ENCODE measurements around the gene AIDA. TPM values are rescaled to one million over a fixed set of nuclear protein-coding genes. Genes with fewer than 3 reads are reported as not detected.

Gene AIDA
- total and polyA plus RNA-seq, 2 donors (not counting 1 experiment from before 2014, with no cell fraction given), result 41.7 to 77.7 TPM

DNA sequence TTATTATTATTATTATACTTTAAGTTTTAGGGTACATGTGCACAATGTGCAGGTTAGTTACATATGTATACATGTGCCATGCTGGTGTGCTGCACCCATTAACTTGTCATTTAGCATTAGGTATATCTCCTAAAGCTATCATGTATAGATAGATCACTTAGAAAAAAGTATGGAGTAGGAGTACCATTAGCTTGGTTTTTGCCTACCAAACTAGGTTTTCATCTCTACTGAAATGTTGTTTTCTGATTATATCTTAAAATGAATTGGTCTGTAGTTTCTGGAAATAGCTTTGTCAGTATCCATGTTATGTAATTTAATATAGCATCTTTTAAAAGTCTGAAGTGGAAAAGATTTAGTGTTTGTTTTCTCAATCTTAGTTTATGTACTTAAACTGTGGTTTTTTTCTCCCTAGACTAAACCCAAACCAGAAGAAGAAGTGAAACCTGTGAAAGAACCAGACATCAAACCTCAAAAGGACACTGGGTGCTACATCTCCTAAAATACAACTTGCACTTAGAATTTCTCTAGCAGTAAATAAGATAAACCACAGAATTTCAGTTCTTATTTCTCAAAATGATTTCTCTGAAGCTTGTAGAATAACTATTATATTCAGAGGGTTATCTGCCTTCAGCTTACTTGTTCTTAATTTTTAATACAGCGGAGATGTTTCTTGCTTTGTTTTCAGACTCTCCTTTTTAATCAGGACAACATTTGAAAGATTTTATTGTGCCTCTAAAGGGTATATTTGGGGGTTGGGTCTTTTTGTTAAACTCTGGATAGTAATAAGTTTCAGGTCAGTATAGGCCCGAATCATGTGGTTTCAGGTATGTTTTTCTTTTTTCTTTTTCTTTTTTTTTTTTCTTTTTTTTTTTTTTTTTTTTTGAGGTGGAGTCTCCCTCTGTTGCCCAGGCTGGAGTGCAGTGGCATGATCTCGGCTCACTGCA is 20.2 kb upstream of the AIDA start:
- Histone ChIP-seq H2AFZ (ENCODE audit: insufficient read depth, low read depth, low read length, poor library complexity, severe bottlenecking) (no peak overlapping the region), H3K4me3 (ENCODE audit: control extremely low read depth in 1 of 5, extremely low read depth in 1 of 5, insufficient read depth in 1 of 5, low read depth in 2 of 5, low read length in 4 of 5) (peak overlapping the region in 3 of 5 experiments; percentile 13 to 45 (median 27)), H3K9me3 (ENCODE audit: control extremely low read depth in 1 of 3, control insufficient read depth in 2 of 3, insufficient read depth in 1 of 3, low read length in 2 of 3) (no peaks in the 10 kb centered on the region), H3K4me2 (replicated peaks; ENCODE audit: low read depth, low read length, poor library complexity, severe bottlenecking) (peak overlapping the region; percentile 67), H3K4me1 (ENCODE audit: control insufficient read depth in 2 of 2, insufficient read depth in 2 of 2, low read length in 2 of 2) (peaks cover 56 to 68% of the 10 kb centered on the region in 2 donors), H3K27ac (ENCODE audit: low read length in 2 of 2) (peak overlapping the region; percentile 62 to 84), H3K27me3 (replicated peaks in 1 of 4; ENCODE audit: control extremely low read depth in 1 of 4, control insufficient read depth in 3 of 4, insufficient read depth in 4 of 4, low read length in 3 of 4) (no peaks in the 10 kb centered on the region), H3K9ac (ENCODE audit: low read length) (peak overlapping the region; percentile 27), H3K36me3 (replicated peaks in 1 of 2; ENCODE audit: control extremely low read depth in 1 of 2, control insufficient read depth in 1 of 2, extremely low read depth in 1 of 2, insufficient read depth in 2 of 2, low read length in 1 of 2) (peaks cover 9 to 30% of the 10 kb centered on the region in 2 experiments), H4K20me1 (ENCODE audit: control insufficient read depth, insufficient read depth, low read length, poor library complexity, severe bottlenecking) (no peaks in the 10 kb centered on the region), H3K79me2 (ENCODE audit: control insufficient read depth, insufficient read depth, low read length) (peaks cover 13% of the 10 kb centered on the region)
- H3K4me3 Mint-ChIP-seq, result peak overlapping the region; percentile 78
- intact Hi-C loops (cut with micrococcal nuclease), result loop anchor here (1.0 kb wide), 2 partner anchors 19 to 41 kb away; no protein-coding TSS in a partner anchor
- TF ChIP-seq, protein P1, sequence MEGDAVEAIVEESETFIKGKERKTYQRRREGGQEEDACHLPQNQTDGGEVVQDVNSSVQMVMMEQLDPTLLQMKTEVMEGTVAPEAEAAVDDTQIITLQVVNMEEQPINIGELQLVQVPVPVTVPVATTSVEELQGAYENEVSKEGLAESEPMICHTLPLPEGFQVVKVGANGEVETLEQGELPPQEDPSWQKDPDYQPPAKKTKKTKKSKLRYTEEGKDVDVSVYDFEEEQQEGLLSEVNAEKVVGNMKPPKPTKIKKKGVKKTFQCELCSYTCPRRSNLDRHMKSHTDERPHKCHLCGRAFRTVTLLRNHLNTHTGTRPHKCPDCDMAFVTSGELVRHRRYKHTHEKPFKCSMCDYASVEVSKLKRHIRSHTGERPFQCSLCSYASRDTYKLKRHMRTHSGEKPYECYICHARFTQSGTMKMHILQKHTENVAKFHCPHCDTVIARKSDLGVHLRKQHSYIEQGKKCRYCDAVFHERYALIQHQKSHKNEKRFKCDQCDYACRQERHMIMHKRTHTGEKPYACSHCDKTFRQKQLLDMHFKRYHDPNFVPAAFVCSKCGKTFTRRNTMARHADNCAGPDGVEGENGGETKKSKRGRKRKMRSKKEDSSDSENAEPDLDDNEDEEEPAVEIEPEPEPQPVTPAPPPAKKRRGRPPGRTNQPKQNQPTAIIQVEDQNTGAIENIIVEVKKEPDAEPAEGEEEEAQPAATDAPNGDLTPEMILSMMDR (IDR thresholded peaks at IDR 0.05), result no peak
- TF ChIP-seq EZH2 (IDR thresholded peaks at IDR 0.05; ENCODE audit: borderline replicate concordance, insufficient read depth, low read depth, low read length, poor library complexity, severe bottlenecking), result no peak
- no peaks in the 10 kb centered on the region for H3K27me3 Mint-ChIP-seq
- peak overlapping the region; percentile 93 for H3K27ac Mint-ChIP-seq
- peaks cover 56% of the 10 kb centered on the region for H3K4me1 Mint-ChIP-seq
- ChIA-PET CTCF (interaction anchor here (0.7 to 4.6 kb wide), 15 partner anchors 11 to 401 kb away, joined by 3 to 25 read pairs (median 4); no protein-coding TSS in a partner anchor), POLR2A (interaction anchor here (0.6 to 3.6 kb wide), 10 partner anchors 12 to 793 kb away, joined by 3 to 50 read pairs (median 6); partner anchors contain the start of genes AIDA, BROX and DISP1)
- no CpG with 5 or more reads among the region's 3 CpGs for WGBS (ENCODE audit: insufficient coverage)
- no peaks in the 10 kb centered on the region for H3K9me3 Mint-ChIP-seq (ENCODE audit: insufficient read depth)
- DNase-seq (peak; percentile 84), ATAC-seq (ENCODE audit: low read depth) (peak; percentile 82)
